ENCODE results near the gene AMHR2. TPM values are rescaled to one million over a fixed set of nuclear protein-coding genes. Genes with fewer than 3 reads are reported as not detected.
"Not testable (repeated sequence)": the region's sequence is repeated elsewhere in the genome, so short reads cannot be mapped to it uniquely, and the experiment has no call there.

AMHR2 gene
- 0.09 TPM in 1 of 2 replicates, not detected in the other for total RNA-seq

DNA sequence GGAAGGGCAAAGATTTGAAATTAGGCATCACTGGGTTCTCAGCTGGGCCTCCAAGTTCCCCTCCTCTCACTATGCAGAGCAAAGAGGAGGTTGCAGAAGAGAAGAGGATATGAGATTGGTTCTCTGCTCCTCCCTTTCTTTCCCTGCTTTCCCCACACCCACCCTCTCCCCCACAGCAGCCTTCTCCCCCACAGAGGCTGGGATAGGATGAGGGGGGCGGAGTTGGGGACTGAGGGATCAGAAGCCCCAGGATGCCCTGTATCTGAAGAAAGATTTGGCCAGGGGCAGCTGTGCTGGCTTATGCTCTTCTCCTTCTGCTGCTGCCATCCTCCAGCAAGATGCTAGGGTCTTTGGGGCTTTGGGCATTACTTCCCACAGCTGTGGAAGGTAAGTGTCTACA lies at the start of gene AMHR2:
Gene AMHR2 (plus strand): TSS at position 259 of the 400 bp plus-strand sequence. CDS start 80 bp downstream, at position 339.
- H3K36me3 Mint-ChIP-seq (ENCODE audit: low read depth): no peaks in the 10 kb centered on the region
- no peaks in the 10 kb centered on the region for H3K27me3 Mint-ChIP-seq
- peaks cover 16% of the 10 kb centered on the region for H3K4me1 Mint-ChIP-seq
- no peaks in the 10 kb centered on the region for H3K9me3 Mint-ChIP-seq
- no peak within 1 kb of the TSS for H3K27ac Mint-ChIP-seq
- intact Hi-C loops (cut with micrococcal nuclease): no loop called here
- no peak within 1 kb of the TSS for H3K4me3 Mint-ChIP-seq
- no peak for DNase-seq

DNA sequence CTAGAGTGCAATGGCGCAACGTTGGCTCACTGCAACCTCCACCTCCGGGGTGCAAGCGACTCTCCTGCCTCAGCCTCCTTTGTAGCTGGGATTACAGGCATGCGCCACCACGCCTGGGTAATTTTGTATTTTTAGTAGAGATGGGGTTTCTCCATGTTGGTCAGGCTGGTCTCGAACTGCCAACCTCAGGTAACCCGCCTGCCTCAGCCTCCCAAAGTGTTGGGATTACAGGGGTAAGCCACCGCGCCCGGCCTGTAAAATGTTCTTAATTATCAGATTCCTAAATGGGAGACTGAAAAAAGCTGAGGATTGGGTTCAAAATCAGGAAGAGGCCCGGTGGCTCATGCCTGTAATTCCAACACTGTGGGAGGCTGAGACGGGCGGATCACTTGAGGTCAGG lies 49.4 kb upstream of the AMHR2 start:
- intact Hi-C loops (cut with micrococcal nuclease); H3K4me3 Mint-ChIP-seq; DNase-seq; H3K9me3 Mint-ChIP-seq; H3K27me3 Mint-ChIP-seq; H3K36me3 Mint-ChIP-seq (ENCODE audit: low read depth): not testable (repeated sequence)
- peak overlapping the region; percentile 66 for H3K27ac Mint-ChIP-seq
- peaks cover 32% of the 10 kb centered on the region for H3K4me1 Mint-ChIP-seq

DNA sequence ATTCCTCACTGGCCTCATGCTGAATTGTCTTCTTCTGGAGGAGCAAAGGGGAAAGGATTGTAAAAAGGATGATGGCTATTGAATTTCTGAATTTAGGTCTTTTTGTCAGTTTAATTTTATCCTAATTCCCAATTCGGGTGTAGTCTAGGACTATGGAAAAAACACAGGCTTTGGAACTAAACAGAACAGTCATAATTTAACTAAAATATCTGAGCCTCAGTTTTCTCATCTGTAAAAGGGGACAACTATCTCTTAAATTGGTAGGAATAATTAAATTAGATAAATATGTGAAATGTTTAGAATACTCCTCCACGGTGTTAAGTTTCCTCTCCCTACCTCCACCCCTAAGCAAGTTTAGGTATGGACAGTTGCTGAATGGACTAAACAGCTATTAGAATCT lies 46.9 kb upstream of the AMHR2 start:
- Mint-ChIP-seq H3K27ac (no peak overlapping the region), H3K27me3 (no peaks in the 10 kb centered on the region), H3K36me3 (ENCODE audit: low read depth) (peaks cover 11% of the 10 kb centered on the region), H3K9me3 (no peaks in the 10 kb centered on the region), H3K4me3 (no peak overlapping the region), H3K4me1 (peaks cover 29% of the 10 kb centered on the region)
- no peak for DNase-seq
- intact Hi-C loops (cut with micrococcal nuclease): no loop called here

DNA sequence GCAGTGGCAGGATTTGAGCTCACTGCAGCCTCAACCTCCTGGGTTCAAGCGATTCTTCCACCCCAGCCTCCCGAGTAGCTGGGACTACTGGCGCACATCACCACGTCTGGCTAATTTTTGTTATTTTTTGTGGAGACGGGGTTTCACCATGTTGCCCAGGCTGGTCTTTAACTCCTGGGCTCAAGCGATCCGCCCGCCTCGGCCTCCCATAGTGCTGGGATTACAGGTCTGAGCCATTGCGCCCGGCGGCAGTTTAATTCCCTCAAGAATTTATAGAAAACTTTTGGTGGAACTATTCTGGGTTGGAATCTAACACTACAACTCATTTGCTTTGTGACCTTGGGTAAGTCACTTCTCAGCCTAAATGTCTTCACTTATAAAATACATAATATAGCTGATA lies 45.4 kb upstream of the AMHR2 start:
- intact Hi-C loops (cut with micrococcal nuclease): loop anchor here (2.0 kb wide), 1 partner anchor 123 kb away; the partner anchor contains the start of gene TARBP2
- DNase-seq: no peak
- H3K27me3 Mint-ChIP-seq: no peaks in the 10 kb centered on the region
- no peaks in the 10 kb centered on the region for H3K9me3 Mint-ChIP-seq
- H3K36me3 Mint-ChIP-seq (ENCODE audit: low read depth): peaks cover 22% of the 10 kb centered on the region
- no peak overlapping the region for H3K4me3 Mint-ChIP-seq
- H3K4me1 Mint-ChIP-seq: peaks cover 32% of the 10 kb centered on the region
- H3K27ac Mint-ChIP-seq: no peak overlapping the region

DNA sequence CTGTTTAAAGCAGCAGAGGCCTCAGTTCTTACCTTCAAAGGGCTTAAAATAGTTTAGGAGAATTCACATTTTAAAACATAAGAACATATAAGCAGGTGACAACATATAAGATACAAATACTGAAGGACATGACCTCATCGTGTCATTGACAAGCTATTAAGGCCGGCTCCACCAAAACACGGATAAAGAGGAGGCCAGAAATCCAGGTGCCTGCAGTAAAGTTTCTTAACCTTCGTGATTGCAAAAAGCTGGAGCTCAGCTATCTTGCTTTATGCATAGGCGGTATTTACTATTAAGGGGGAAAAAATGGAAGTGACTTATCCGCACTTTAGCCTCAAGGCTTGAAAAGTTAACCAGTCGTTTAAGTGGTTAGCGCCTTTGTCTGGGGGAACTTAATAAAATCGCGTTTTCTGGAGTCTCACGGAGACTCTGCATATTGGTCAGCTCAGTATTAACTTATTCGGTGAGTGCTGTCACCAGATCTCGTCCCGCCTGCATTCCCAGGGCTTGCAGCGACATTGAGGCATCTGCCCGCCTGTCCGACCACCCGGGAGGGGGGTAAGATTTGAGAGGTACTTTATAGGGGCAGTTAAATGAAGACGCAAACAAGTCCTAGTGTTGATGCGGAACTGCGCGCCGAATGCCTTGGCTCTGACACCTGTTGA lies 44.8 kb upstream of the AMHR2 start:
- peaks cover 34% of the 10 kb centered on the region for H3K4me1 Mint-ChIP-seq
- intact Hi-C loops (cut with micrococcal nuclease): loop anchor here (1.0 to 2.0 kb wide), 5 partner anchors 42 to 199 kb away; partner anchors contain the start of genes CSAD, PRR13, TARBP2 and ZNF740
- H3K36me3 Mint-ChIP-seq (ENCODE audit: low read depth): peaks cover 28% of the 10 kb centered on the region
- no peaks in the 10 kb centered on the region for H3K9me3 Mint-ChIP-seq
- no peak overlapping the region for H3K27ac Mint-ChIP-seq
- H3K27me3 Mint-ChIP-seq: no peaks in the 10 kb centered on the region
- DNase-seq: peak; percentile 58
- no peak overlapping the region for H3K4me3 Mint-ChIP-seq

DNA sequence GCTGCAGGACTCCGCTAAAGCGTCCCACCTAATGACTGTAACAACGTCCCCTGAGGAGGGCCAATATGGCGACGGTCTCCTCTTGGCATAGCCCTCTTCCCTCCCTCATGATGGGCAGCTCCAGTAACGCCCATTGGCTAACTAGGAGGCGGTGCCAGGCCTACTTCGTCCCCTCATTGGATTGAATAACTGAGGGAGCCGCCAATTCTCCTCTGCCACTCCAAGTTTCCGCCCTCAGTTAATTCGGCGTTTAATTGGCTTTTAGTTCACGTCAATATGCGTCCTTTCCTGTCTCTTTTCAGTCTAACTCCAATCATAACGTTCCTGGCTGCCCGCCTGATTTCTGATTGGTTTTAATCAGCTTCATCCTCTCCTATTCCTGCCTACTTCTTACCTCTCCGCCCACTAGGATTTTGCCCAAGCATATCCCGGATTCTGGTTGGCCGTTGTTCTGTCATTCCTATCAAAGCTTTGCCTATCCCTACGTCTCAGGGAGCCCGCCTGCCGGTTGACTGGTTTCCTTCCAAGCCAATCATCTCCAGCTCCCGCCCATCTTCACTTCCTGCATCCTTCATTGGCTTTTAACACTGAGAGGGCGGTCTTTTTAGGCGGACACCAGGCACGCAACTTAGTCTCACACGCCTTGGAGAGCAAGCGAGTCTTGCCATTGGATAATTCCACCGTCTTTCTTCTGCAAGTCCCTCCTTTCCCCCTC lies 44.1 kb upstream of the AMHR2 start:
- H3K4me1 Mint-ChIP-seq: peaks cover 34% of the 10 kb centered on the region
- H3K27ac Mint-ChIP-seq: no peak overlapping the region
- H3K27me3 Mint-ChIP-seq: no peaks in the 10 kb centered on the region
- no peaks in the 10 kb centered on the region for H3K9me3 Mint-ChIP-seq
- H3K36me3 Mint-ChIP-seq (ENCODE audit: low read depth): peaks cover 31% of the 10 kb centered on the region
- intact Hi-C loops (cut with micrococcal nuclease): loop anchor here (1.0 to 2.0 kb wide), 7 partner anchors 42 to 247 kb away; partner anchors contain the start of genes AAAS, ATF7, CSAD and PRR13
- no peak overlapping the region for H3K4me3 Mint-ChIP-seq
- peak; percentile 100 for DNase-seq

DNA sequence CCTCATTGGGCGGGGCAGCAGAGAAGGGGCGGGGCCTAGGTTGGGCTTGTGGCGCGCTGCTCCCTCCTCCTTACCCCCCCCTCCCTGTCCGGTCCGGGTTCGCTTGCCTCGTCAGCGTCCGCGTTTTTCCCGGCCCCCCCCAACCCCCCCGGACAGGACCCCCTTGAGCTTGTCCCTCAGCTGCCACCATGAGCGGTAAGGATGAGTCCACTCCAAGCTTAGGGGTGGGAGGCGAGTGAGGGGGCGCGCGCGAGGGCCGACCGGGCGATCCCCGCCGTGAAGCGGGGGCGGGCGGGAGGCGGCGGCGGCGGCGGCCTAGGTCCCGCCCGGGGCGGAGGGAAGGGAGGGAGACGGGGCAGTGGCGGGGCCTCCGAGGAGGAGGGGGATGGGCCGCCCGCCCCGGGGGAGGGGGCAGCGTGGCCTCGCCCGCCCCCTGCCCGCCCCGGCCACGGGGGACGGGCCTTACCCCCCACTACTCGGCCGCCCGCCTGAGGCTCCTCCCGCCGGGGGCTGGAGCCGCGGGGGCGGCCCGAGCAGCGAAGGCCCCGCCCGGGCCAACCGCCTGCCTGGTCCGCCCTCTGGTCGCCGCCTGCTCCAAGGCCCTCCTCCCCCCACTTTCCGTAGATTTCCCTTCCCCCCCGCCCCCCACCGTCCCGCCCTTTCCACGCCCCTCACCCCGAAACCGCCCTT lies 43.4 kb upstream of the AMHR2 start, which contains the start of gene SP1:
Gene SP1 (plus strand): TSS at position 73 of the 690 bp plus-strand sequence. CDS start 116 bp downstream, at position 189.
- H3K4me1 Mint-ChIP-seq: peaks cover 35% of the 10 kb centered on the region

DNA sequence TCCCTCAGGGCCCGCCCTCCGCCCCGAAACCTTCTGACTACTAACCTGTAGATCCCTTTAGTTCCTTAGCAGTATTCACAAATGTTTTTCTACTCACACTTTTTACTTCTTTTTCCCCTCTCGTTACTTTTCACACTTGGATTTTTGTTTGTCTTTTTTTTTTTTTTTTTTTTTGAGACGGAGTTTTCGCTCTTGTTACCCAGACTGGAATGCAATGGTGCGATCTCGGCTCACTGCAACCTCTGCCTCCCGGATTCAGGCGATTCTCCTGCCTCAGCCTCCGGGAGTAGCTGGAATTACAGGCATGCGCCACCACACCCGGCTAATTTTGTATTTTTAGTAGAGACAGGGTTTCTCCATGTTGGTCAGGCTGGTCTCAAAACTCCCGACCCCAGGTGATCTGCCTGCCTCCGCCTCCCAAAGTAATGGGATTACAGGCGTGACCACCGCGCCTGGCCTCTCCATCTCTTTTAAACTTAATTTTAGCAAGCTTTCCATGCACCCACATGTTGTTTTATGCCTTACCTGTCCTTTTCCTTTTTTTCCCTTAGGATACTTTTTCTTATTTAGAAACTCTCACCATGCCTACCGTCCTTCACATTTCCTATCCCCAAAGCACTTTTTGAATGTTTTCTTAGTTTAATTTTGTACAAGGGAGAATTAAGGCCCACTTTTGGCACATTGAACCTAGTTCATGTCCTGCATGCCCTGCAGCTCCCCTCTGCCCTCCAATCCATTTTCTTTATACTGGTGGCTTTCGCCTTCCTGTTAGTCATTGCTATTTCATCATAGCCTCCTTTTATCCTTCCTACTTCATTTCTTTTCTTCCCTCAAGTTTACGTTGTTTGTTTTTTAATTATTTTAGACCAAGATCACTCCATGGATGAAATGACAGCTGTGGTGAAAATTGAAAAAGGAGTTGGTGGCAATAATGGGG lies 42.6 kb upstream of the AMHR2 start:
- peaks cover 37% of the 10 kb centered on the region for H3K4me1 Mint-ChIP-seq
- H3K36me3 Mint-ChIP-seq (ENCODE audit: low read depth): peaks cover 37% of the 10 kb centered on the region
- H3K4me3 Mint-ChIP-seq: peak overlapping the region; percentile 93
- H3K27me3 Mint-ChIP-seq: no peaks in the 10 kb centered on the region
- H3K27ac Mint-ChIP-seq: peak overlapping the region; percentile 91
- H3K9me3 Mint-ChIP-seq: no peaks in the 10 kb centered on the region
- intact Hi-C loops (cut with micrococcal nuclease): loop anchor here (1.0 kb wide), 2 partner anchors 60 to 245 kb away; partner anchors contain the start of genes AAAS and ATF7
- peak; percentile 66 for DNase-seq

More for the DNA sequence above, 43.4 kb upstream of the AMHR2 start, which contains the start of gene SP1:
- Mint-ChIP-seq H3K9me3 (no peaks in the 10 kb centered on the region), H3K36me3 (ENCODE audit: low read depth) (peaks cover 33% of the 10 kb centered on the region), H3K27ac (peak within 1 kb of the TSS; percentile 91), H3K4me3 (peak within 1 kb of the TSS; percentile 93), H3K27me3 (no peaks in the 10 kb centered on the region)
- intact Hi-C loops (cut with micrococcal nuclease): loop anchor here (1.0 kb wide), 2 partner anchors 59 to 246 kb away; partner anchors contain the start of genes AAAS and ATF7
- DNase-seq: peak; percentile 97

DNA sequence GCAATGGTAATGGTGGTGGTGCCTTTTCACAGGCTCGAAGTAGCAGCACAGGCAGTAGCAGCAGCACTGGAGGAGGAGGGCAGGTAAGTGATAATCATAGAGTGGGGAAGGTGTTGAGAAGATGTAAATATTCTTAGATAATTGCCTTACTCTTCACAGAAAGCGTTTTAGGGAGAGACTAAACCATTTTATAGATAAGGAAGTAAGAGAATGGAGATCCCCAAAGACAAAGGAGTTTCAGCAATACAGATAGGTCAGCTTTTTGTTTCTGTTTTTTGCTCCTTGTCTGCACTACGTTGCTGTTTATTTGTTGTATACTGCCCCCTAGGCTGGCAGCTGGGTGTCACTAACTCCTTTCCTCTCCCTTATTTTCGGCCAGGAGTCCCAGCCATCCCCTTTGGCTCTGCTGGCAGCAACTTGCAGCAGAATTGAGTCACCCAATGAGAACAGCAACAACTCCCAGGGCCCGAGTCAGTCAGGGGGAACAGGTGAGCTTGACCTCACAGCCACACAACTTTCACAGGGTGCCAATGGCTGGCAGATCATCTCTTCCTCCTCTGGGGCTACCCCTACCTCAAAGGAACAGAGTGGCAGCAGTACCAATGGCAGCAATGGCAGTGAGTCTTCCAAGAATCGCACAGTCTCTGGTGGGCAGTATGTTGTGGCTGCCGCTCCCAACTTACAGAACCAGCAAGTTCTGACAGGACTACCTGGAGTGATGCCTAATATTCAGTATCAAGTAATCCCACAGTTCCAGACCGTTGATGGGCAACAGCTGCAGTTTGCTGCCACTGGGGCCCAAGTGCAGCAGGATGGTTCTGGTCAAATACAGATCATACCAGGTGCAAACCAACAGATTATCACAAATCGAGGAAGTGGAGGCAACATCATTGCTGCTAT lies 41.7 kb upstream of the AMHR2 start:
- no peaks in the 10 kb centered on the region for H3K9me3 Mint-ChIP-seq
- peaks cover 42% of the 10 kb centered on the region for H3K4me1 Mint-ChIP-seq
- intact Hi-C loops (cut with micrococcal nuclease): loop anchor here (1.0 kb wide), 1 partner anchor 30 kb away; no protein-coding TSS in a partner anchor
- peak overlapping the region; percentile 93 for H3K4me3 Mint-ChIP-seq
- peak; percentile 87 for DNase-seq
- H3K27ac Mint-ChIP-seq: peak overlapping the region; percentile 91
- H3K36me3 Mint-ChIP-seq (ENCODE audit: low read depth): peaks cover 41% of the 10 kb centered on the region
- H3K27me3 Mint-ChIP-seq: no peaks in the 10 kb centered on the region

DNA sequence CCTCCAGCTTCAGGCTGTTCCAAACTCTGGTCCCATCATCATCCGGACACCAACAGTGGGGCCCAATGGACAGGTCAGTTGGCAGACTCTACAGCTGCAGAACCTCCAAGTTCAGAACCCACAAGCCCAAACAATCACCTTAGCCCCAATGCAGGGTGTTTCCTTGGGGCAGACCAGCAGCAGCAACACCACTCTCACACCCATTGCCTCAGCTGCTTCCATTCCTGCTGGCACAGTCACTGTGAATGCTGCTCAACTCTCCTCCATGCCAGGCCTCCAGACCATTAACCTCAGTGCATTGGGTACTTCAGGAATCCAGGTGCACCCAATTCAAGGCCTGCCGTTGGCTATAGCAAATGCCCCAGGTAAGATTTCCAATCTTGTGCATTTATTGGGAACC lies 40.4 kb upstream of the AMHR2 start:
- intact Hi-C loops (cut with micrococcal nuclease): no loop called here
- no peak for DNase-seq
- Mint-ChIP-seq H3K4me3 (peak overlapping the region; percentile 65), H3K36me3 (ENCODE audit: low read depth) (peaks cover 49% of the 10 kb centered on the region), H3K27ac (peak overlapping the region; percentile 67), H3K4me1 (peaks cover 49% of the 10 kb centered on the region), H3K9me3 (no peaks in the 10 kb centered on the region), H3K27me3 (no peaks in the 10 kb centered on the region)

DNA sequence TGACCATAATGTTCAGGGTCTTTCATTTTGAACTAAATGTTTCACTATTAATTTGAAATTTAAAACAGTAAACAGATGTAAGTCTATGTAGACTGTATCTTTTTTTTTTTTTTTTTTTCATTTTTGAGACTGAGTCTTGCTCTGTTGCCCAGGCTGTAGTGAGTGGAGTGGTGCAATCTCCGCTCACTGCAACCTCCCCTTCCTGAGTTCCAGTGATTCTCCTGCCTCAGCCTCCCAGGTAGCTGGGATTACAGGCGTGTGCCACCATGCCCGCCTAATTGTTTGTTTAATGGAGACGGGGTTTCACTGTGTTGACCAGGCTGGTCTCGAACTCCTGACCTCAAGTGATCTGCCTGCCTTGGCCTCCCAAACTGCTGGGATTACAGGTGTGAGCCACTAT lies 37.3 kb upstream of the AMHR2 start:
- H3K27me3 Mint-ChIP-seq; intact Hi-C loops (cut with micrococcal nuclease): not testable (repeated sequence)

DNA sequence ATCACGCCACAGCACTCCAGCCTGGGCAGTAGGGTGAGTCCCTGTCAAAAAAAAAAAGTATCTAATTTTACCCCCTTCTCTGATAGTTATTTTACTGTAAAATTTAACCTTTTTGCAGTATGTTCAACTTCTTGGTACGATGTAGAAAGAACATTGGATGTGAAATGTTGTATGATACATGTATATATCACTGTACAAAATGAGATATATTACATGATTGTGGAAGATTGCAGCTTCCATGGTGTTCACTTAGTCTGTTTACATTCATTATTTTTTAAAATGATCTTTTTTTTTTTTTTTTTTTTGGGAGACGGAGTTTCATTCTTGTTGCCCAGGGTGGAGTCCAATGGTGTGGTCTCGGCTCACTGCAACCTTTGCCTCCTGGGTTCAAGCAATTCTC lies 34.7 kb upstream of the AMHR2 start:
- H3K4me1 Mint-ChIP-seq: peaks cover 44% of the 10 kb centered on the region
- H3K36me3 Mint-ChIP-seq (ENCODE audit: low read depth): peaks cover 46% of the 10 kb centered on the region
- H3K27me3 Mint-ChIP-seq: no peaks in the 10 kb centered on the region
- no peak for DNase-seq
- no peaks in the 10 kb centered on the region for H3K9me3 Mint-ChIP-seq
- no peak overlapping the region for H3K27ac Mint-ChIP-seq
- intact Hi-C loops (cut with micrococcal nuclease): no loop called here
- H3K4me3 Mint-ChIP-seq: peak overlapping the region; percentile 38

More for the DNA sequence above, 37.3 kb upstream of the AMHR2 start:
- Mint-ChIP-seq H3K36me3 (ENCODE audit: low read depth) (peaks cover 62% of the 10 kb centered on the region), H3K4me1 (peaks cover 67% of the 10 kb centered on the region), H3K4me3 (peak overlapping the region; percentile 68), H3K27ac (peak overlapping the region; percentile 72)
- DNase-seq, H3K9me3 Mint-ChIP-seq: not testable (repeated sequence)

Measured in activated CD4-positive, alpha-beta T cell treated with anti-CD3 and anti-CD28 coated beads, Interleukin-2, amount 10 ng/mL, durations not matched to agents 24 days and 14 days (primary cell).